Liver (tissue), 3 donors: ENCODE data around the gene RAB14.

Experiments
- ATF3 ChIP-seq: IDR thresholded peaks from 2 replicates; pipeline ENCODE4 v1.6.1; 2016; ENCODE audit warnings: antibody characterized with exemption
- CTCF ChIP-seq: fragments of 150-350 bp; IDR thresholded peaks from 2 replicates; pipeline ENCODE4 v1.5.1; 2017; ENCODE audit warnings: improper control_type of control experiment, low read depth, low read length; ENCODE audit not compliant: missing input control
- GABPA ChIP-seq, 2 donors: IDR thresholded peaks in 1 of 2; conservative IDR thresholded peaks in 1 of 2; 2 replicates each; pipeline ENCODE4 v1.6.1; 2016; ENCODE audit warnings: antibody characterized with exemption in 2 of 2, mild to moderate bottlenecking in 1 of 2, moderate library complexity in 1 of 2
- RAD21 ChIP-seq, 2 donors: IDR thresholded peaks; 2 replicates each; pipeline ENCODE4 v1.6.1; 2016; ENCODE audit warnings: antibody characterized with exemption in 2 of 2, mild to moderate bottlenecking in 2 of 2
- SP1 ChIP-seq: IDR thresholded peaks from 2 replicates; pipeline ENCODE4 v1.6.1; 2018; ENCODE audit warnings: antibody characterized with exemption, mild to moderate bottlenecking
- TAF1 ChIP-seq: conservative IDR thresholded peaks from 2 replicates; pipeline ENCODE4 v1.6.1; 2016; ENCODE audit warnings: antibody characterized with exemption, mild to moderate bottlenecking
- ZBTB33 ChIP-seq: IDR thresholded peaks from 2 replicates; pipeline ENCODE4 v1.6.1; 2016; ENCODE audit warnings: antibody characterized with exemption
- donor health status: healthy.
- donor health status: healthy.

GRCh38 chr9:121204121-121204520, 2.5 kb upstream of the RAB14 start:
- TF ChIP-seq CTCF (no peak), ATF3 (no peak), TAF1 (no peak), SP1 (no peak), GABPA (IDR thresholded peaks at IDR 0.05 in 1 of 2, conservative IDR thresholded peaks at IDR 0.05 in 1 of 2) (no peak), ZBTB33 (no peak), RAD21 (IDR thresholded peaks at IDR 0.05) (no peak)
